HepG2 (cell line): ENCODE measurements around the gene HS6ST1. TPM values are rescaled to one million over a fixed set of nuclear protein-coding genes. Genes with fewer than 3 reads are reported as not detected.

Source experiments
- GFI1 ChIP-seq: sonication (generic); formaldehyde crosslinking; IDR thresholded peaks from 2 replicates; pipeline ENCODE4 v1.5.0; 2020; ENCODE audit warnings: missing genetic modification reagents, mild to moderate bottlenecking, borderline replicate concordance
- KAT2B ChIP-seq: fragments of 150-350 bp; IDR thresholded peaks from 2 replicates; pipeline ENCODE4 v1.6.1; 2014; ENCODE audit warnings: low read depth, low read length, borderline replicate concordance
- PHF5A ChIP-seq: IDR thresholded peaks from one replicate; pipeline ENCODE4 v1.6.1; 2018; ENCODE audit warnings: low read depth, missing genetic modification reagents; ENCODE audit not compliant: unreplicated experiment
- ZNF121 ChIP-seq: sonication (generic); formaldehyde crosslinking; IDR thresholded peaks from 2 replicates; pipeline ENCODE4 v1.5.0; 2020; ENCODE audit warnings: mild to moderate bottlenecking, missing genetic modification reagents
- ZNF20 ChIP-seq: sonication (generic); formaldehyde crosslinking; IDR thresholded peaks from 2 replicates; pipeline ENCODE4 v1.4.0; 2020; ENCODE audit warnings: mild to moderate bottlenecking, moderate library complexity, missing genetic modification reagents
- ZNF326 ChIP-seq: sonication (generic); formaldehyde crosslinking; IDR thresholded peaks from 2 replicates; pipeline ENCODE4 v1.4.0; 2020; ENCODE audit warnings: missing genetic modification reagents, borderline replicate concordance
- ZNF550 ChIP-seq: sonication (generic); formaldehyde crosslinking; IDR thresholded peaks from 2 replicates; pipeline ENCODE4 v1.4.0; 2020; ENCODE audit warnings: mild to moderate bottlenecking, missing genetic modification reagents, borderline replicate concordance
- ZNF709 ChIP-seq: sonication (generic); formaldehyde crosslinking; IDR thresholded peaks from 2 replicates; pipeline ENCODE4 v1.5.0; 2020; ENCODE audit warnings: mild to moderate bottlenecking, missing genetic modification reagents
- polyA plus RNA-seq, 8 experiments: library from polyadenylated mRNA; depleted of rRNA in 3 of 8; stranded (reverse) in 7 of 8; unstranded in 1 of 8; fragments of >200 nt; fragmentation: Illumina TruSeq in 4 of 8; extraction: Trizol in 4 of 8; gene quantifications; 2 replicates each; pipeline versions ENCODE4 v1.2.1 to v1.2.3, GENCODE V29; 2011 to 2016; ENCODE audit warnings: low read depth in 4 of 8, missing spikeins in 1 of 8, mixed read lengths in 1 of 8; ENCODE audit not compliant: insufficient read depth in 1 of 8
- total RNA-seq, 5 experiments: library from RNA; depleted of rRNA; stranded (reverse); fragments of >200 nt; fragmentation: Illumina TruSeq; extraction: Trizol; gene quantifications; 2 replicates each; pipeline ENCODE4 v1.2.3, GENCODE V29; 2016; ENCODE audit warnings: low read depth in 1 of 5
- TF ChIP-seq, protein P1 (sequence below): sonication (generic); formaldehyde crosslinking; IDR thresholded peaks from 2 replicates; pipeline ENCODE4 v1.5.0; 2020; ENCODE audit warnings: mild to moderate bottlenecking, missing genetic modification reagents
- TF ChIP-seq, protein P2 (sequence below): IDR thresholded peaks from 2 replicates; pipeline ENCODE4 v1.6.1; 2016; ENCODE audit warnings: missing biosample characterization, missing genetic modification reagents, low read depth
- TF ChIP-seq, protein P3 (sequence below): sonication (generic); formaldehyde crosslinking; IDR thresholded peaks from 2 replicates; pipeline ENCODE4 v1.4.0; 2020; ENCODE audit warnings: low read depth, mild to moderate bottlenecking, missing genetic modification reagents
- TF ChIP-seq, protein P4 (sequence below): IDR thresholded peaks from 2 replicates; pipeline ENCODE4 v1.6.1; 2016; ENCODE audit warnings: low read depth, control low read depth
- TF ChIP-seq, protein P5 (sequence below): sonication (generic); formaldehyde crosslinking; IDR thresholded peaks from 2 replicates; pipeline ENCODE4 v1.4.0; 2020; ENCODE audit warnings: missing genetic modification reagents, low read depth, mild to moderate bottlenecking, borderline replicate concordance

The HS6ST1 gene
- total and polyA plus RNA-seq, 2 of the 13 experiments (the other 11 are each of a cell fraction or from before 2014, with no cell fraction given) = 34.5 to 84.6 TPM

DNA sequence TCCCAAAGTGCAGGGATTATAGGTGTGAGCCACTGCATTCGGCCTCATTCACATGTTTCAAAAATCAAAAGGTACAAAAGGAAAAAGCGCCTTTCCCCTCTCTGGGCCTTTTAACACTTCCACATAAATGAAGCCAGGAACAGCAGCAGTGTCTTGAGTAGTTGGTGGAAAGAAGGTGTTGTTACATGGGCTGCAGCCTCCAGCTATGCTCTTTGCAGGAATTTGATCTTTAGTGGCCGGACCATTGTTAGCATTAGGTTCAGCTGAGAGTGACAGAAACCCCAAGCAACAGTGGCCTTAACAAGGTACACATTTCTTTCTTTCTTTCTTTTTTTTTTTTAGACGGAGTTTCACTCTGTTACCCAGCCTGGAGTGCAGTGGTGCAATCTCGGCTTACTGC is 59.1 kb downstream of the HS6ST1 start (continued):
- TF ChIP-seq, protein P1, sequence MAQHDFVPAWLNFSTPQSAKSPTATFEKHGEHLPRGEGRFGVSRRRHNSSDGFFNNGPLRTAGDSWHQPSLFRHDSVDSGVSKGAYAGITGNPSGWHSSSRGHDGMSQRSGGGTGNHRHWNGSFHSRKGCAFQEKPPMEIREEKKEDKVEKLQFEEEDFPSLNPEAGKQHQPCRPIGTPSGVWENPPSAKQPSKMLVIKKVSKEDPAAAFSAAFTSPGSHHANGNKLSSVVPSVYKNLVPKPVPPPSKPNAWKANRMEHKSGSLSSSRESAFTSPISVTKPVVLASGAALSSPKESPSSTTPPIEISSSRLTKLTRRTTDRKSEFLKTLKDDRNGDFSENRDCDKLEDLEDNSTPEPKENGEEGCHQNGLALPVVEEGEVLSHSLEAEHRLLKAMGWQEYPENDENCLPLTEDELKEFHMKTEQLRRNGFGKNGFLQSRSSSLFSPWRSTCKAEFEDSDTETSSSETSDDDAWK (CRISPR knock-in tag) = no peak
- TF ChIP-seq PHF5A (CRISPR knock-in tag) (no peak), ZNF121 (CRISPR knock-in tag) (no peak), ZNF326 (CRISPR knock-in tag) (no peak), GFI1 (CRISPR knock-in tag) (no peak), ZNF709 (CRISPR knock-in tag) (no peak), ZNF20 (CRISPR knock-in tag) (no peak), ZNF550 (CRISPR knock-in tag) (no peak), KAT2B (no peak)
- TF ChIP-seq, protein P2, sequence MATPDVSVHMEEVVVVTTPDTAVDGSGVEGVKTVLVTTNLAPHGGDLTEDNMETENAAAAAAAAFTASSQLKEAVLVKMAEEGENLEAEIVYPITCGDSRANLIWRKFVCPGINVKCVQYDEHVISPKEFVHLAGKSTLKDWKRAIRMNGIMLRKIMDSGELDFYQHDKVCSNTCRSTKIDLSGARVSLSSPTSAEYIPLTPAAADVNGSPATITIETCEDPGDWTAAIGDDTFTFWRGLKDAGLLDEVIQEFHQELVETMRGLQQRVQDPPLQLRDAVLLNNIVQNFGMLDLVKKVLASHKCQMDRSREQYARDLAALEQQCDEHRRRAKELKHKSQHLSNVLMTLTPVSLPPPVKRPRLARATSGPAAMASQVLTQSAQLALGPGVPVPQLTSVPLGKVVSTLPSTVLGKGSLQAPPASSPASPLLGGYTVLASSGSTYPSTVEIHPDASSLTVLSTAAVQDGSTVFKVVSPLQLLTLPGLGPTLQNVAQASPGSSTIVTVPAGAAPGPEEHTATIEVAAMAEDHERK (CRISPR knock-in tag) = no peak
- TF ChIP-seq, protein P3, sequence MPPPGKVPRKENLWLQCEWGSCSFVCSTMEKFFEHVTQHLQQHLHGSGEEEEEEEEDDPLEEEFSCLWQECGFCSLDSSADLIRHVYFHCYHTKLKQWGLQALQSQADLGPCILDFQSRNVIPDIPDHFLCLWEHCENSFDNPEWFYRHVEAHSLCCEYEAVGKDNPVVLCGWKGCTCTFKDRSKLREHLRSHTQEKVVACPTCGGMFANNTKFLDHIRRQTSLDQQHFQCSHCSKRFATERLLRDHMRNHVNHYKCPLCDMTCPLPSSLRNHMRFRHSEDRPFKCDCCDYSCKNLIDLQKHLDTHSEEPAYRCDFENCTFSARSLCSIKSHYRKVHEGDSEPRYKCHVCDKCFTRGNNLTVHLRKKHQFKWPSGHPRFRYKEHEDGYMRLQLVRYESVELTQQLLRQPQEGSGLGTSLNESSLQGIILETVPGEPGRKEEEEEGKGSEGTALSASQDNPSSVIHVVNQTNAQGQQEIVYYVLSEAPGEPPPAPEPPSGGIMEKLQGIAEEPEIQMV (CRISPR knock-in tag) = no peak
- TF ChIP-seq, protein P4, sequence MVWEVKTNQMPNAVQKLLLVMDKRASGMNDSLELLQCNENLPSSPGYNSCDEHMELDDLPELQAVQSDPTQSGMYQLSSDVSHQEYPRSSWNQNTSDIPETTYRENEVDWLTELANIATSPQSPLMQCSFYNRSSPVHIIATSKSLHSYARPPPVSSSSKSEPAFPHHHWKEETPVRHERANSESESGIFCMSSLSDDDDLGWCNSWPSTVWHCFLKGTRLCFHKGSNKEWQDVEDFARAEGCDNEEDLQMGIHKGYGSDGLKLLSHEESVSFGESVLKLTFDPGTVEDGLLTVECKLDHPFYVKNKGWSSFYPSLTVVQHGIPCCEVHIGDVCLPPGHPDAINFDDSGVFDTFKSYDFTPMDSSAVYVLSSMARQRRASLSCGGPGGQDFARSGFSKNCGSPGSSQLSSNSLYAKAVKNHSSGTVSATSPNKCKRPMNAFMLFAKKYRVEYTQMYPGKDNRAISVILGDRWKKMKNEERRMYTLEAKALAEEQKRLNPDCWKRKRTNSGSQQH (CRISPR knock-in tag) = no peak
- TF ChIP-seq, protein P5, sequence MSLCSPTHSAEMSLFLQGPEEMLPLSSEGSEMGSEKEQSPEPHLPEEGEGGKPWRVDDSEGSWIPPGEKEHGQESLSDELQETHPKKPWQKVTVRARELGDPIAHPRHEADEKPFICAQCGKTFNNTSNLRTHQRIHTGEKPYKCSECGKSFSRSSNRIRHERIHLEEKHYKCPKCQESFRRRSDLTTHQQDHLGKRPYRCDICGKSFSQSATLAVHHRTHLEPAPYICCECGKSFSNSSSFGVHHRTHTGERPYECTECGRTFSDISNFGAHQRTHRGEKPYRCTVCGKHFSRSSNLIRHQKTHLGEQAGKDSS (CRISPR knock-in tag) = no peak
- TF ChIP-seq, all 625 proteins: peak for 12
